Activated T-cell treated with anti-CD3 and anti-CD28 coated beads, Interleukin-2, amount 50 U/mL, for 72 hours (primary cell): ENCODE results near the gene ARHGEF17. TPM values are rescaled to one million over a fixed set of nuclear protein-coding genes. Genes with fewer than 3 reads are reported as not detected.

ENCODE experiments used
- ATAC-seq, 2 donors: fragments of 150-1000 bp; cut with Tn5 transposase; replicated peaks in 1 of 2; 2 replicates each; pipeline ENCODE4 v1.10.0; 2021; ENCODE audit warnings: moderate library complexity in 2 of 2, mild to moderate bottlenecking in 1 of 2
- DNase-seq, 2 donors: peaks; one replicate each; pipeline ENCODE4 v3.0.0; 2021 to 2022; ENCODE audit warnings: mixed read lengths in 1 of 2
- H3K27ac Mint-ChIP-seq: one replicate; pipeline ENCODE4 v1.8.0; 2022; ENCODE audit warnings: mild to moderate bottlenecking, moderate library complexity, mixed read lengths
- H3K27me3 Mint-ChIP-seq: one replicate; pipeline ENCODE4 v1.8.0; 2022; ENCODE audit warnings: low read depth, mixed read lengths
- H3K36me3 Mint-ChIP-seq, 2 donors: one replicate each; pipeline ENCODE4 v1.8.0; 2022; ENCODE audit warnings: mixed read lengths in 2 of 2, mild to moderate bottlenecking in 1 of 2; ENCODE audit not compliant: insufficient read depth in 2 of 2
- H3K4me1 Mint-ChIP-seq: one replicate; pipeline ENCODE4 v1.8.0; 2022; ENCODE audit warnings: low read depth, mixed read lengths
- H3K4me3 Mint-ChIP-seq, 2 donors: one replicate each; pipeline ENCODE4 v1.8.0; 2022; ENCODE audit warnings: mild to moderate bottlenecking in 2 of 2, mixed read lengths in 2 of 2, moderate library complexity in 2 of 2
- H3K9me3 Mint-ChIP-seq, 2 donors: one replicate each; pipeline ENCODE4 v1.8.0; 2022; ENCODE audit warnings: mixed read lengths in 2 of 2
- total RNA-seq, 2 donors: library from RNA; stranded (reverse); gene quantifications; one replicate each; pipeline ENCODE4 v1.2.3, GENCODE V29; 2022

Gene ARHGEF17
- total RNA-seq, 2 donors from 2014 or later = 0.05 to 0.07 TPM

DNA sequence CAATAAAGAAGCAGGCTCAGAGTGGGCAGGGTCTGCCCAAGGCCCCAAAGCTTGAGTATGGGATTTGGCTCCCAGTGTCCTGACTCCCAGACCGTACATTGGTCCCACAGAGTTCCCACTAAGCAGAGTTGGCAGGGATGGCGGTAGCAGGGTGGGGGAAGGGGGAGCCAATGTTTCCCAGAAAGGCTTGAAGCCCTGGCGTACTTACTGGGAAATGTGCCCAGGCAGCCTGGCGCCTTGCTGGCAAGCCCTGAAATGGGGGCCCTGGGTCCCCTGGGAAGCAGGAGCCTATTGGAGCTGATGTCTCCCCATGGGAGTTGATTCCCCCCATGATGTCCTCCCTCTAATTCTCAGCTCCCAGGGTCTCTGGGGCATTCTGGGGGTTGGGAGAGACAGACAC lies 9.3 kb downstream of the ARHGEF17 start:
- H3K9me3 Mint-ChIP-seq = no peaks in the 10 kb centered on the region
- no peak for DNase-seq
- no peak overlapping the region for H3K4me3 Mint-ChIP-seq
- no peak overlapping the region for H3K27ac Mint-ChIP-seq
- peaks cover 10% of the 10 kb centered on the region for H3K4me1 Mint-ChIP-seq
- no peaks in the 10 kb centered on the region for H3K27me3 Mint-ChIP-seq
- H3K36me3 Mint-ChIP-seq = no peaks in the 10 kb centered on the region
- ATAC-seq = no peak

DNA sequence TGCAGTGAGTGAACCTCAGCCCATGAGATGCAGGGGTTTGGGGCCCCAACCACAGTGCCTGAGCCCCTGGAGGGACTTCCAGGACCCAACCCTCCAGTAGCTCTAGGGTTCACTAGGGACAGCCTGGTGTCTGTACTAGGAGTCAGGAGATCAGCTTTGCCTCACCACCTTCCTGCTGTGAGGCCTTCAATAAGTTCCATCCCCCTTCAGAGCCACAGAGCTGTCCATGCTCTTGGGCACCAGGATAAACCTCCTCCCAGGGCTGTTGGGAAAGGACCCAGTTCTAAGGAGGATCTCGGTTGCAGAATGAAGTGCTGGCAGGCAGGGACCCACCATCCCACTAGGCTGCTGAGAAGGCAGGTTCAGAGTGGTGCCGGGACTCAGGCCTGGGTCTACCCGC lies 9.7 kb downstream of the ARHGEF17 start:
- no peaks in the 10 kb centered on the region for H3K36me3 Mint-ChIP-seq
- DNase-seq (no peak), ATAC-seq (no peak)
- no peak overlapping the region for H3K27ac Mint-ChIP-seq
- H3K27me3 Mint-ChIP-seq = no peaks in the 10 kb centered on the region
- no peak overlapping the region for H3K4me3 Mint-ChIP-seq
- H3K4me1 Mint-ChIP-seq = peaks cover 10% of the 10 kb centered on the region
- H3K9me3 Mint-ChIP-seq = no peaks in the 10 kb centered on the region

DNA sequence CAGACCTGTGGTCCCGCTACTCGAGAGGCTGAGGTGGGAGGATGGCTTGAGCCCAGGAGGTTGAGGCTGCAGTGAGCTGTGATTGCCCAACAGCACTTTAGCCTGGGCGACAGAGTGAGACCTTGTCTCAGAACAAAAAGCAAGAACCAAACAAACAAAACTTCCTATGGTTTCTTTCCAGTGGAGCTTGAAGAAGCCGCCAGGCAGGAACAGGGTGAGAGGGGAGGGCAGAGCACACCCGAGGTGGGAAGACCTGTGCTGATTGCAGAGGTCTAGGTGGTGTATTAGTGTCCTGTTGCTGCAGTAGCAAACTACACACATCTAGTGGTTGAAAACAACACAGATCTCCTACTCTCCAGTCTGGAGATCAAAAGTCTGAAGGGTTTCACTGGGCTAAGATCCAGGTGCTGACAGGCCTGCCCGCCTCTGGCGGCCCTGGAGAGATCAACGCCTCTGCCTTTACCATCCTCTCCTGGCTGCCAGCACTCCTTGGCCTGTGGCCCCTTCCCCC lies 10.5 kb downstream of the ARHGEF17 start:
- DNase-seq (no peak), ATAC-seq (no peak)
- H3K4me1 Mint-ChIP-seq = peaks cover 9% of the 10 kb centered on the region
- no peak overlapping the region for H3K27ac Mint-ChIP-seq
- no peaks in the 10 kb centered on the region for H3K27me3 Mint-ChIP-seq
- H3K4me3 Mint-ChIP-seq = no peak overlapping the region
- no peaks in the 10 kb centered on the region for H3K36me3 Mint-ChIP-seq
- H3K9me3 Mint-ChIP-seq = no peaks in the 10 kb centered on the region

DNA sequence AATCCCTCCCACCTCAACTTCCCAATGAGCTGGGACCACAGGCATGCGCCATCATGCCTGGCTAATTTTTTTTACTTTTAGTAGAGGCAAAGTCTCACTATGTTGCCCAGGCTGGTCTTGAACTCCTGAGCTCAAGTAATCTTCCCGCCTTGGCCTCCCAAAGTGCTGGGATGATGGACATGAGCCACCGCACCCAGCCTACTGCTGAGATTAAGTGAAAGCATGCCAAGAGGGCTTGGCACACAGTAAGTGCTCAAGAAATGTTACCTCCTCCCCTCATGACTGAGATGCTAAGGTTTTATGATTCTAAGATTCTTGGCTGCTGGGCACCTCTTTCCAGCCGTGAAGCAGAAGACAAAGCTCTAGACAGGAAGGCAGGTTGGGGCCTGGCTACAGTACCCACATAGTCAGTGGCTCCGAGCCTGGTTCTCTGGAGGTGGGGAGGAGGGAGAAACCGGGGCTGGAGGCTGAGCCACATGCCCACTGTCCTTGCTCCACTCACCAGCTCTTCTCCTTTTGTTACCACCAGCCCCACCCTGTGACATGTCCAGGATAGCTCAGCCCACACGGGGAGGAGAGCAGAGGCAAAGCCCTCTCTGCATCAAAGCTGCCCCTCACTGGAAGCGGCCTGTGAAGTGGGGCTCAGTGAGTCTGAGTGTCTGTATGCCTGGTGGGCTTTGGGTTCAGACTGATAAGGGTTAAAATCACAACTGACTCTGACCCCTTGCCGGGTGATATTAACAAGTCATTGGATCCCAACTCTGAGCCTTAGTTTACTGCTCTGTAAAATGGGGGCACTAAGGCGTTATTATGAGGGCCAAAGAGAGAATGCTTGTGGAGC lies 12.9 kb downstream of the ARHGEF17 start:
- Mint-ChIP-seq H3K27me3 (no peaks in the 10 kb centered on the region), H3K27ac (no peak overlapping the region), H3K36me3 (no peaks in the 10 kb centered on the region), H3K9me3 (no peaks in the 10 kb centered on the region), H3K4me3 (no peak overlapping the region), H3K4me1 (no peaks in the 10 kb centered on the region)
- ATAC-seq = no peak
- DNase-seq = no peak

- ATAC-seq = no peak
- Mint-ChIP-seq H3K4me3 (no peak overlapping the region), H3K4me1 (no peaks in the 10 kb centered on the region), H3K27ac (no peak overlapping the region), H3K36me3 (no peaks in the 10 kb centered on the region), H3K9me3 (no peaks in the 10 kb centered on the region), H3K27me3 (no peaks in the 10 kb centered on the region)
- DNase-seq = no peak
Observed at GRCh38 chr11:73321604-73322381, 13.7 kb downstream of the ARHGEF17 start.

DNA sequence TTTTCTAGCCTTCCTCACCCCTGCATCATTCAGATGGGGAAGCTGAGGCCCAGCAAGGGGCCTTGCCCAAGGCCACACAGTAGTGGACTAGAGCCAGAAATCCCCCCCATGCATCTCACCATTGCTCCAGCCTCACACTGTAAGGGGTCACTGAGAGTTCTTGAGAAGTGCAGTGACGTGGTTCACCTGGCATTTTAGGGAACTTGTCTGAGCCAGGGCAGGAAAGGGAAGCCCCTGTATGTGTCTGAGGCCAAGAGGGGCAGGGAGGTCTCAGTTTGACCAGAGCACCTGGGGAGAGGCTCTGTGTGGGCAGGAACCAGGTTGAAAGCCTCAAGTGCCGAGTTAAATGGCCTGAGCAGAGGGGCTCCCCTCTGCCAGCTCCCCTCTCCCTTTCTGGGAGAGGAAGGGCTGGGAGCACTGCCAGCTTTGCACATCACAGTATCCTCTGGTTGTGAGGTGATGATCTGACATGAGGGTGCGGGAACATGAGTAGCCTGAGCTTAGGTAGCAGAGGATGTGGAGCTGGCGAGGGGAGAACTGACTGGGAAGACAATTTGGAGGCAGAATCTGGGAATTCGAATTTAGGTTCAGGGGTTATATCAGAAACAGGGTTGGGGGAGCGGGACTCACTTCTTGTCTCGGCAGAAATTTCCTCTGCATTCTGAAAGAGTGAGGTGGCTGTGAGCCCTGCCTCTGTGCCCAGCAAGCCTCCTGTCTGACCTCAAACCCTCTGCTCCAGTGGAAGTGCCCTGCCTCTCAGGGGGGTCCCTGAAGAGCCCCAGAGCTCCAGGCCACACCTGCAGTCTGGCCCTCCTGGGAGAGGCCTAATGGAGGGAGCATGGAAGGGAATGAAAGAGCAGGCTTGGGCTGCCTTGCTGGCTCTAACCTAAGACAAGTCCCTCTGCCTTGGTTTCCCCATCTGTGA lies 14.6 kb downstream of the ARHGEF17 start:
- DNase-seq = no peak
- Mint-ChIP-seq H3K4me1 (no peaks in the 10 kb centered on the region), H3K27ac (no peak overlapping the region), H3K36me3 (no peaks in the 10 kb centered on the region), H3K27me3 (no peaks in the 10 kb centered on the region), H3K9me3 (no peaks in the 10 kb centered on the region), H3K4me3 (no peak overlapping the region)
- ATAC-seq = no peak

- DNase-seq (no peak), ATAC-seq (no peak)
- H3K4me1 Mint-ChIP-seq = no peaks in the 10 kb centered on the region
- H3K4me3 Mint-ChIP-seq = no peak overlapping the region
- H3K27ac Mint-ChIP-seq = no peak overlapping the region
- H3K9me3 Mint-ChIP-seq = no peaks in the 10 kb centered on the region
- H3K27me3 Mint-ChIP-seq = no peaks in the 10 kb centered on the region
- no peaks in the 10 kb centered on the region for H3K36me3 Mint-ChIP-seq
Observed at GRCh38 chr11:73323464-73323863, 15.4 kb downstream of the ARHGEF17 start.

- Mint-ChIP-seq H3K9me3 (no peaks in the 10 kb centered on the region), H3K4me1 (no peaks in the 10 kb centered on the region), H3K27ac (no peak overlapping the region), H3K36me3 (no peaks in the 10 kb centered on the region), H3K4me3 (no peak overlapping the region), H3K27me3 (no peaks in the 10 kb centered on the region)
- DNase-seq = no peak
- no peak for ATAC-seq
Observed at GRCh38 chr11:73324116-73324515, 16.0 kb downstream of the ARHGEF17 start.

GRCh38 chr11:73324665-73325035 lies 16.6 kb downstream of the ARHGEF17 start:
- H3K27ac Mint-ChIP-seq = peak overlapping the region; percentile 21
- no peaks in the 10 kb centered on the region for H3K36me3 Mint-ChIP-seq
- no peak for ATAC-seq

DNA sequence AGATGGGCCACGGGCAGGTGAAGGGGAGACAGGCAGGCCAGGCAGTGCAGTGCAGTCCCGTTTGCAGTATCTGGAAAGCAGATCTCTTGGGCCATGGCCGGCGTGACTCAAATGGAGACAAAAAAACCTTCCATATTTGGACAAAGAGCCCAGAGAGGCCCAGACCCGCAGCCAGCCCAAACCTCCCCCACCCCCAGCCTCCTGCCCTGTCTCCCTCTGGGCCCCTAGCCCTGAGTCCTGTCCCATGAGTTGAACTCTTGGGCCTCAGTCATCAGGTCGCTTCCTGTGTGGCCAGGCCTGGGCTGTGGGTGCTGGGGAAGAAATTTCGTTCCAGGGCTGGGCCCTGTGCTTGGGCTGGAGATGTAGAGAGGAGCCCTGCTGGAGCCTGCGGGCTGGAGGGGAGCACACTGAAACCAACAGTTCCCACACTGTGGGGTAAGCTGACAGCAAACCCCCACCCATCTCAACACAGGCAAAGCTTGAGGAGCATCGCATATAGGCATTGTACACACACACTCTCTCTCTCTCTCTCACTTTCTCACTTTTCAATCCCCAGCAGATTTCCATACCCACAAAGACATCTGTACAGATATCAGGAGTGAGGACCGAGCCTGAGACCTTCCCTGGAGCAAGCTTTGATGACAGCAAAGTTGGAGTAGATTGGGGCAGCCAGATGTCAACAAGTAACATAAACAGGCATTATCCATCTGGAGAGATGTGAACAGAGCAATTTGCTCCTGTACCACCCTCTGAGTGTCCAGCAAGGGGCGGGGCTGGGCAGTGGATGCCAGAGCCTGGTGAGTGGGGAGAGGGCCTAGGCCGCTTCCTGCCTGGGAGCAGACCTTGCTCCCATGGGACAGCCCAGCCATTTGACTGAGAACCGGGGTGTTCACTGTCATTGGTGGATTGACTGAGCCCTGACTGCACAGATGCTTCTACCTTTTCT lies 17.2 kb downstream of the ARHGEF17 start:
- Mint-ChIP-seq H3K27ac (no peak overlapping the region), H3K4me3 (no peak overlapping the region), H3K36me3 (no peaks in the 10 kb centered on the region), H3K4me1 (no peaks in the 10 kb centered on the region), H3K27me3 (no peaks in the 10 kb centered on the region), H3K9me3 (no peaks in the 10 kb centered on the region)
- ATAC-seq = no peak
- no peak for DNase-seq

More at GRCh38 chr11:73324665-73325035, 16.6 kb downstream of the ARHGEF17 start:
- no peak for DNase-seq
- Mint-ChIP-seq H3K9me3 (no peaks in the 10 kb centered on the region), H3K27me3 (no peaks in the 10 kb centered on the region), H3K4me3 (no peak overlapping the region), H3K4me1 (no peaks in the 10 kb centered on the region)

DNA sequence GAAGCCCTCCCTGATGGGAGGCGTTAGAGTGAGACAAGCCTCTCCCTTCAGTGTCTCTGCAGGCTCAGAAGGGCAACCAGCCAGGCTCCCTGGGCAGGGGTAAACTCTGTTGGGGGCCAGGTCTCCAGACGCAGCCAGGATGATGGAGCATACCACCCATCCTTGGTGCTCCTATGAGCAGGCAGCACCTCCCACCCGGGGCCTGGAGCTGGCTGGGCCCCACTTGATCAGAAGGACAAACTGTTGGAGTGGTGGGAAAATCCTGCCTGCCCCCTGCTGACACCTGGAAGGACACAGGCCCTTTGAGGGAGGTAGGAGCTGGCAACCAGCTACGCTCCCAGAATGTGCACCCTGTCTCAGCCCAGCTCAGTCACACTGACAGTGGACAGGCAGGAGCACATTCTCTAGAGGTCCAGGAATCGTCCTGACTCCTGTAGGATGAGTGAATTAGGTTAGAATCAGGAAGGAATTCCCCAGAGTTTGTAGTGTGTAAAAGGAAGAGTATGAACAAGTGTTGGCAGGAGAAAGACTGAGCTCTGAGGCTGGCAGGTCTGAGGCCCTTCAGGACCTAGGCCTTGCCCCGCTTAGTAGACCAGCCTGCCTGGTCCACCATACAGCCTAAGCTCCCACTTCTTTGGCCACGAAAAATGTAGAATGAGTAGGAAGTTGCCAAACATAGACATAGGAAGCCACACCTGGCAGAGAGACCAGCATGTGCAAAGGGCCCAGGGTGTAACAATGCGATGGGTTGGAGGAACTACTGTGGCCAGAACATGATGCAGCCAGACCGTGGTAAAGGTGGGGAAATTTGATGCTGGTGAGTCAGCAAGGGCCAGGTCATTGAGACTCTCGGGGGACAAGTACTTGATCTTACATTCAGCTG lies 19.1 kb downstream of the ARHGEF17 start:
- Mint-ChIP-seq H3K27ac (no peak overlapping the region), H3K4me1 (no peaks in the 10 kb centered on the region), H3K27me3 (no peaks in the 10 kb centered on the region), H3K9me3 (no peaks in the 10 kb centered on the region), H3K36me3 (no peaks in the 10 kb centered on the region), H3K4me3 (no peak overlapping the region)
- ATAC-seq (peak; percentile 76 to 79), DNase-seq (peak in 1 of 2 donors; percentile 17)
